Astrocyte (in vitro differentiated cells and primary cell): Measurements from ENCODE around the gene TRIM56. TPM values are rescaled to one million over a fixed set of nuclear protein-coding genes. Genes with fewer than 3 reads are reported as not detected.

Source experiments
- DNase-seq: peaks from one replicate; pipeline ENCODE4 v3.0.0-alpha.2; 2010; ENCODE audit warnings: low read depth
- FAIRE-seq: peaks from 2 replicates; lab custom pipeline; 2011; peaks lifted over from hg19 to GRCh38; lab: Jason Lieb, UNC
- H2AFZ ChIP-seq: 2 replicates; pipeline ENCODE4 v1.6.0; 2012; ENCODE audit warnings: low read depth, low read length, inconsistent platforms
- H3K27ac ChIP-seq: 2 replicates; pipeline ENCODE4 v1.5.1; 2011; ENCODE audit warnings: low read depth, low read length, inconsistent platforms
- H3K27me3 ChIP-seq: 2 replicates; pipeline ENCODE4 v1.6.0; 2011; ENCODE audit warnings: low read length, inconsistent platforms; ENCODE audit not compliant: insufficient read depth
- H3K36me3 ChIP-seq: 2 replicates; pipeline ENCODE4 v1.5.1; 2011; ENCODE audit warnings: low read length, inconsistent platforms; ENCODE audit not compliant: insufficient read depth
- H3K4me1 ChIP-seq: 2 replicates; pipeline ENCODE4 v1.5.1; 2011; ENCODE audit warnings: low read length, inconsistent platforms; ENCODE audit not compliant: insufficient read depth
- H3K4me2 ChIP-seq: 2 replicates; pipeline ENCODE4 v1.6.0; 2012; ENCODE audit warnings: low read length, inconsistent platforms
- H3K4me3 ChIP-seq: 2 replicates; pipeline ENCODE4 v1.5.1; 2011; ENCODE audit warnings: low read depth, mild to moderate bottlenecking, low read length, inconsistent platforms; ENCODE audit not compliant: insufficient read depth
- H3K79me2 ChIP-seq: 2 replicates; pipeline ENCODE4 v1.6.0; 2012; ENCODE audit warnings: mild to moderate bottlenecking, low read length, inconsistent platforms; ENCODE audit not compliant: insufficient read depth
- H3K9ac ChIP-seq: 2 replicates; pipeline ENCODE4 v1.6.0; 2012; ENCODE audit warnings: mild to moderate bottlenecking, low read length, inconsistent platforms
- H3K9me3 ChIP-seq: 2 replicates; pipeline ENCODE4 v1.5.1; 2012; ENCODE audit warnings: low read depth, mild to moderate bottlenecking, low read length, inconsistent platforms; ENCODE audit not compliant: insufficient read depth
- H4K20me1 ChIP-seq: 2 replicates; pipeline ENCODE4 v1.6.0; 2012; ENCODE audit warnings: low read length, inconsistent platforms; ENCODE audit not compliant: insufficient read depth
- H3K27ac Mint-ChIP-seq: one replicate; pipeline ENCODE4 v1.8.0; 2021; ENCODE audit warnings: mild to moderate bottlenecking, mixed read lengths; ENCODE audit not compliant: unreplicated experiment
- H3K27me3 Mint-ChIP-seq: one replicate; pipeline ENCODE4 v1.8.0; 2021; ENCODE audit warnings: low read depth, mixed read lengths; ENCODE audit not compliant: unreplicated experiment
- H3K36me3 Mint-ChIP-seq: one replicate; pipeline ENCODE4 v1.8.0; 2021; ENCODE audit warnings: low read depth, mixed read lengths; ENCODE audit not compliant: unreplicated experiment
- H3K4me1 Mint-ChIP-seq: one replicate; pipeline ENCODE4 v1.8.0; 2021; ENCODE audit warnings: low read depth, mixed read lengths; ENCODE audit not compliant: unreplicated experiment
- H3K4me3 Mint-ChIP-seq: one replicate; pipeline ENCODE4 v1.8.0; 2021; ENCODE audit warnings: mild to moderate bottlenecking, moderate library complexity, mixed read lengths; ENCODE audit not compliant: unreplicated experiment
- H3K9me3 Mint-ChIP-seq: one replicate; pipeline ENCODE4 v1.8.0; 2021; ENCODE audit warnings: mild to moderate bottlenecking, mixed read lengths; ENCODE audit not compliant: unreplicated experiment
- CTCF ChIP-seq: IDR thresholded peaks from 2 replicates; pipeline ENCODE4 v1.5.1; 2011; ENCODE audit warnings: low read depth, mild to moderate bottlenecking, inconsistent platforms, low read length, moderate library complexity; ENCODE audit not compliant: insufficient read depth
- EZH2 ChIP-seq: IDR thresholded peaks from 2 replicates; pipeline ENCODE4 v1.6.1; 2012; ENCODE audit warnings: mild to moderate bottlenecking, low read length, inconsistent platforms; ENCODE audit not compliant: insufficient read depth
- total RNA-seq: library from RNA; stranded (reverse); gene quantifications from 2 replicates; pipeline ENCODE4 v1.2.1, GENCODE V29; 2021

Gene TRIM56
- total RNA-seq, 1 donor from 2014 or later = 24.2 TPM

- peaks cover 5% of the 10 kb centered on the region for H3K36me3 ChIP-seq
- H3K27me3 Mint-ChIP-seq = no peaks in the 10 kb centered on the region
- H3K4me1 Mint-ChIP-seq = peaks cover 41% of the 10 kb centered on the region
- no peak for TF ChIP-seq CTCF
- no peak for TF ChIP-seq EZH2
- H3K4me2 ChIP-seq = peak overlapping the region; percentile 47
- H3K9ac ChIP-seq = peak overlapping the region; percentile 64
- H3K27ac Mint-ChIP-seq = peak overlapping the region; percentile 98
- H3K27ac ChIP-seq = peak overlapping the region; percentile 97
- H3K27me3 ChIP-seq = no peaks in the 10 kb centered on the region
- peaks cover 40% of the 10 kb centered on the region for H3K79me2 ChIP-seq
- peaks cover 24% of the 10 kb centered on the region for H4K20me1 ChIP-seq
- H3K4me3 ChIP-seq = no peak overlapping the region
- FAIRE-seq (peak; percentile 26), DNase-seq (peak; percentile 92)
- H3K4me3 Mint-ChIP-seq = peak overlapping the region; percentile 47
- peaks cover 2% of the 10 kb centered on the region for H3K9me3 Mint-ChIP-seq
- H3K36me3 Mint-ChIP-seq = peaks cover 15% of the 10 kb centered on the region
- H2AFZ ChIP-seq = no peak overlapping the region
- H3K9me3 ChIP-seq = no peaks in the 10 kb centered on the region
- peaks cover 70% of the 10 kb centered on the region for H3K4me1 ChIP-seq
Observed at GRCh38 chr7:101124376-101125056, 39.2 kb downstream of the TRIM56 start.

- no peak for TF ChIP-seq CTCF
- no peak for TF ChIP-seq EZH2
- Histone ChIP-seq H3K27ac (peak overlapping the region; percentile 97), H3K9ac (peak overlapping the region; percentile 93), H3K4me2 (peak overlapping the region; percentile 98), H3K79me2 (peaks cover 54% of the 10 kb centered on the region), H2AFZ (no peak overlapping the region), H3K9me3 (no peaks in the 10 kb centered on the region), H3K4me1 (peaks cover 70% of the 10 kb centered on the region), H3K4me3 (peak overlapping the region; percentile 96), H3K36me3 (peaks cover 20% of the 10 kb centered on the region), H4K20me1 (peaks cover 40% of the 10 kb centered on the region), H3K27me3 (no peaks in the 10 kb centered on the region)
- Mint-ChIP-seq H3K27me3 (no peaks in the 10 kb centered on the region), H3K36me3 (peaks cover 28% of the 10 kb centered on the region), H3K4me3 (peak overlapping the region; percentile 69), H3K27ac (peak overlapping the region; percentile 97), H3K4me1 (peaks cover 40% of the 10 kb centered on the region), H3K9me3 (peaks cover 2% of the 10 kb centered on the region)
- FAIRE-seq = no peak
- DNase-seq = peak; percentile 79
Observed at GRCh38 chr7:101125989-101126650, 40.8 kb downstream of the TRIM56 start.
